ENCODE results near the gene FARS2.

Gene FARS2

GRCh38 chr6:5771759-5772390, 510.6 kb downstream of the FARS2 start:
- TF ChIP-seq, protein P1, sequence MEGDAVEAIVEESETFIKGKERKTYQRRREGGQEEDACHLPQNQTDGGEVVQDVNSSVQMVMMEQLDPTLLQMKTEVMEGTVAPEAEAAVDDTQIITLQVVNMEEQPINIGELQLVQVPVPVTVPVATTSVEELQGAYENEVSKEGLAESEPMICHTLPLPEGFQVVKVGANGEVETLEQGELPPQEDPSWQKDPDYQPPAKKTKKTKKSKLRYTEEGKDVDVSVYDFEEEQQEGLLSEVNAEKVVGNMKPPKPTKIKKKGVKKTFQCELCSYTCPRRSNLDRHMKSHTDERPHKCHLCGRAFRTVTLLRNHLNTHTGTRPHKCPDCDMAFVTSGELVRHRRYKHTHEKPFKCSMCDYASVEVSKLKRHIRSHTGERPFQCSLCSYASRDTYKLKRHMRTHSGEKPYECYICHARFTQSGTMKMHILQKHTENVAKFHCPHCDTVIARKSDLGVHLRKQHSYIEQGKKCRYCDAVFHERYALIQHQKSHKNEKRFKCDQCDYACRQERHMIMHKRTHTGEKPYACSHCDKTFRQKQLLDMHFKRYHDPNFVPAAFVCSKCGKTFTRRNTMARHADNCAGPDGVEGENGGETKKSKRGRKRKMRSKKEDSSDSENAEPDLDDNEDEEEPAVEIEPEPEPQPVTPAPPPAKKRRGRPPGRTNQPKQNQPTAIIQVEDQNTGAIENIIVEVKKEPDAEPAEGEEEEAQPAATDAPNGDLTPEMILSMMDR (IDR thresholded peaks at IDR 0.05; ENCODE audit: control insufficient read depth, extremely low read depth, insufficient read depth): no peak
- no peak for DNase-seq (ENCODE audit: low read depth)
- no peak overlapping the region for H3K4me3 ChIP-seq (ENCODE audit: low read depth, low read length)

DNA sequence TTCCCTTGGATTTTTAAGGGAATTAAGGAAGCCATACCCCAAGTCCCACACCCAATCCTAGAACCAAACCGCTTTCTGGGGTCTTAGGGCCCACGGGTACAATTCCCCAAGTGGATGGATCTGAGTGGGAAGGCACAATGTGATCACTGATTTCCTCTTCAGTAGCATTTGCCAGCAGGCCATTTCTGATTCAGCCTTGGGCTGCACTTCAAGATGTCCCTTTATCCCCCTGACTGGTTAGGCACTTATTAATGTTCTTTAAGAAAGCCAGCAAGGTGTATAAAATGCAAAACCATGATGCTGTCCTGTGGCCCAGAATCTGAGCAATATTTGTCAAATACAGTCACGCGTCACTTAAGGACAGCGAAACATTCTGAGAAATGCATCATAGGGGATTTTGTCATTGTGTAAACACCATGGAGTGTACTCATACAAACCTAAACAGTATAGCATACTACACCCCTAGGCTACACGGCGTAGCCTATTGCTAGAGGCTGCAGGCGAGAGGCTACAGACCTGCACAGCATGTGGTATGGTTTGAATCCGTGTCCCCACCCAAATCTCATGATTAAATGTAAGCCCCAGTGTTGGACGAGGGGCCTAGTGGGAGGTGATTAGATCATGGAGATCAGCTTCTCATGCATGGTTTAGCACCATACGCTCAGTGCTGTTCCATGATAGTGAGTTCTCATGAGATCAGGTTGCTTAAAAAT, 511.3 kb downstream of the FARS2 start:
- TF ChIP-seq, protein P1 (IDR thresholded peaks at IDR 0.05; ENCODE audit: control insufficient read depth, extremely low read depth, insufficient read depth): no peak
- no peak for DNase-seq (ENCODE audit: low read depth)
- no peak overlapping the region for H3K4me3 ChIP-seq (ENCODE audit: low read depth, low read length)

DNA sequence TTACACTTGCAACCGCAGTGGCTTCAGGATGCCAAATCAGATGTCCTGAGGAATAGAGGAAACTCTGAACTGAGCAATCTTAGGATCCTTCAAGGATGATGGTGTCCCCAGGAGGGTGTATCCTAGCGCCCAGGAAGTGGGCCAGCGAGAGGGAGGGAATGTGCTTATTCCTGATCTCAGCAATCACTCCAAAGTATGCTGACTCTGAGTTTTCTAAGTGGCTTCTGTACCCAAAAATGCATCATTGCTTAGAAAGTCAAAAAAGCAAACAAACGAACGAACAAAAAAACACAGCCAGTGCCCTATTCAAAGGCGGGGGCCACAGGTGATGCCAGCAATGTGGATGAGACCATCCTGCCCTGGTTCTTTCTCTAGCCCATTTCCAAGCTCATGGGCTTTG, 514.8 kb downstream of the FARS2 start:
- H3K4me3 ChIP-seq (ENCODE audit: low read depth, low read length): no peak overlapping the region
- TF ChIP-seq, protein P1 (IDR thresholded peaks at IDR 0.05; ENCODE audit: control insufficient read depth, extremely low read depth, insufficient read depth): no peak
- DNase-seq (ENCODE audit: low read depth): no peak

DNA sequence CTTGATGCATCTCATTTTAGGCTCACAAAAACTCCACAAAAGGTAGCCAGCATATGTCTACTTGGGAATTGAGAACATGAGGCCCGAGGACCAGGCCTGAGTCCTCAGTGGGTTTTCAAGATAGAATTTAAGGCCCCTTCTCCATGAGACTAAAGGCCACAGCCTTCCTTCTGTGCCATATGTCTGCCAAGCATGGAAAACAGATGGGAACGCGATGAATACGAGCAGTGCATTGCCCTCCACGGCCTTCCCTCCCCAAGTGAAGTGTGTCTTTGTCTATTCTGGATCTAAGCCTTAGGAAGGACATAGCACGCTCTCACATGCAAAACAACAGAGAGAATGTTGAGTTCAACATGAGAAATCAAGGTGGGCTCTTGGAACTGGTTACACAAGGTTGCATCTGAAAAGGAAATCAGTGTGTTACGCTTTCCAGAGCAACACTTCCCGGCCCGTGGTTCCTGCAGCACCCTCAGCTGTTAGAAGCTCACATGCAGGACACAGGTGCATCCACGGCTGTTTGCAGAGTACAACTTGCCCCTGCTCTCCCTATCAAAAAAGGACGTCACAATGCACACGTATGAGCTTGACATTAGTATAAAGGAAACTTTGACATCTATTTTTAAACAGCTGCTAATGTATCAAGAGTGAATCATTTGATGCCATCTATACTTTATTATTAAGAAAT, 515.5 kb downstream of the FARS2 start:
- no peak overlapping the region for H3K4me3 ChIP-seq (ENCODE audit: low read depth, low read length)
- TF ChIP-seq, protein P1 (IDR thresholded peaks at IDR 0.05; ENCODE audit: control insufficient read depth, extremely low read depth, insufficient read depth): no peak
- DNase-seq (ENCODE audit: low read depth): no peak

GRCh38 chr6:5778317-5778857, 517.1 kb downstream of the FARS2 start:
- no peak for DNase-seq (ENCODE audit: low read depth)
- TF ChIP-seq, protein P1 (IDR thresholded peaks at IDR 0.05; ENCODE audit: control insufficient read depth, extremely low read depth, insufficient read depth): no peak
- no peak overlapping the region for H3K4me3 ChIP-seq (ENCODE audit: low read depth, low read length)

DNA sequence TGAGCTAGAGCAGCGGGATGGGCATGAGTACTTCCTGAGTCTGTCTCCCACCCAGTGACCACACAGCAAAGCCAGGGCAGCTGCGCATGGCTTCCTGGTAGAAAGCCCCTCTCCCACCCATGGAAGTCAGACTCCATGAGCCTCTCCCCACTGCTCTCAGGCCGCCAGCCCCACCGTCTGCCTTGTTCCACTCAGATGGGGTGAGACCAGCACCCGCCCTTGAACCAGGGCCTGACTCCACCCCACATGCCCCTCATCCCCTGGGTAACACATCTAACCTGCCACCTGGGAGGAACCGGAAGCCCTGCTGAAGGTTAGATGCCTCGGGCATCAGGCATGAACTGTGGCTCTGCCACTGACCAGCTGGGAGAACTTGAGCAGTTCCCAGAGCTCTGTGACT, 517.6 kb downstream of the FARS2 start:
- DNase-seq (ENCODE audit: low read depth): no peak
- no peak overlapping the region for H3K4me3 ChIP-seq (ENCODE audit: low read depth, low read length)
- TF ChIP-seq, protein P1 (IDR thresholded peaks at IDR 0.05; ENCODE audit: control insufficient read depth, extremely low read depth, insufficient read depth): no peak
